Left ventricle myocardium inferior (tissue), 1 donor: ENCODE measurements around the gene TBC1D13. TPM values are rescaled to one million over a fixed set of nuclear protein-coding genes. Genes with fewer than 3 reads are reported as not detected.
A peak's percentile ranks its signal among the peaks of the same experiment; 100 is the strongest.

Experiments used
- DNase-seq: peaks from one replicate; pipeline ENCODE4 v3.0.0-alpha.2; 2020
- H3K27ac ChIP-seq: fragments of 200-600 bp; replicated peaks from 2 replicates; pipeline ENCODE4 v1.8.0; 2021
- H3K27me3 ChIP-seq: fragments of 200-600 bp; 2 replicates; pipeline ENCODE4 v1.8.0; 2021; ENCODE audit warnings: low read depth
- H3K36me3 ChIP-seq: fragments of 200-600 bp; 2 replicates; pipeline ENCODE4 v1.8.0; 2021
- H3K4me1 ChIP-seq: fragments of 200-600 bp; 2 replicates; pipeline ENCODE4 v1.8.0; 2021
- H3K4me3 ChIP-seq: fragments of 200-600 bp; 2 replicates; pipeline ENCODE4 v1.8.0; 2021; ENCODE audit warnings: mild to moderate bottlenecking, moderate library complexity
- H3K9me3 ChIP-seq: fragments of 200-600 bp; replicated peaks from 2 replicates; pipeline ENCODE4 v1.8.0; 2021
- CTCF ChIP-seq: fragments of 200-600 bp; IDR thresholded peaks from 2 replicates; pipeline ENCODE4 v1.8.0; 2021; ENCODE audit warnings: antibody characterized with exemption, mild to moderate bottlenecking, borderline replicate concordance
- intact Hi-C: fragments of 100-400 bp; cut with micrococcal nuclease; formaldehyde crosslinking; loops from one replicate; pipeline ENCODE4 v1.11.0; 2022
- long read RNA-seq: library from polyadenylated mRNA; unstranded; transcript quantifications from one replicate; pipeline ENCODE4 v2.0.0, GENCODE V29; 2021
- total RNA-seq: library from RNA; stranded (reverse); fragmentation: NEBNext Ultra II Directional; extraction: Animal tissue kit (Norgen Biotek cat#: 25700); gene quantifications from one replicate; pipeline ENCODE4 v1.2.1, GENCODE V29; 2021
- donor health status: DM: no; HTN: yes; CAD: no; lungs with severe emphysema.

TBC1D13 gene
- total RNA-seq: 17.9 TPM
- long read RNA-seq, transcript TBC1D13-202 (12 exons, 3,906 nt): major isoform, 34 of 65 reads
- long read RNA-seq, partial matches to known transcripts: 28 of 65 reads
- long read RNA-seq, other reads (novel, unspliced or antisense): 3 of 65 reads

GRCh38 chr9:128786681-128787601 is at the start of gene TBC1D13:
TBC1D13 (plus strand) TSS chr9:128787253; CDS start chr9:128787354, 101 bp downstream.
- no peaks in the 10 kb centered on the region for H3K9me3 ChIP-seq
- peak within 1 kb of the TSS; percentile 100 for H3K4me3 ChIP-seq
- H3K27ac ChIP-seq: peak within 1 kb of the TSS; percentile 94
- peaks cover 28% of the 10 kb centered on the region for H3K36me3 ChIP-seq
- no peaks in the 10 kb centered on the region for H3K27me3 ChIP-seq
- TF ChIP-seq CTCF: no peak
- intact Hi-C loops: no loop called here
- peaks cover 21% of the 10 kb centered on the region for H3K4me1 ChIP-seq
- peak; percentile 93 for DNase-seq

- TF ChIP-seq CTCF: no peak
- H3K36me3 ChIP-seq: peaks cover 71% of the 10 kb centered on the region
- intact Hi-C loops: no loop called here
- H3K4me3 ChIP-seq: no peak overlapping the region
- no peak overlapping the region for H3K27ac ChIP-seq
- no peaks in the 10 kb centered on the region for H3K27me3 ChIP-seq
- no peaks in the 10 kb centered on the region for H3K4me1 ChIP-seq
- DNase-seq: no peak
- H3K9me3 ChIP-seq: no peaks in the 10 kb centered on the region
These were observed 44.7 kb upstream of the TBC1D13 start for GRCh38 chr9:128742401-128742800.

DNA sequence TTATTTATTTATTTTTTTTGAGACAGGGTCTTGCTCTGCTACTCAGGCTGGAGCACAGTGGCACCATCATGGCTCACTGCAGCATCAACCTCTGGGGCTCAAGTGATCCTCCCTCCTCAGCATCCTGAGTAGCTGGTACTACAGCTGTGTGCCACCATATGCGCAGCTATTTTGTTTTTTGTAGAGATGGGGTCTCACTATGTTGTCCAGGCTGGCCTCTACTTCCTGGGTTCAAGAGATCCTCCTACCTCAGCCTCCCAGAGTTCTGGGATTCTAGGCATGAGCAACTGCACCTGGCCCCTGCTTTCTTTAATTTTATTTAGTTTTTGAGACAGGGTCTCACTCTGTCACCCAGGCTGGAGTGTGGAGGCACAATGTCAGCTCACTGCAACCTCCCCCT is 43.6 kb upstream of the TBC1D13 start:
- H3K4me1 ChIP-seq: no peaks in the 10 kb centered on the region
- no peaks in the 10 kb centered on the region for H3K9me3 ChIP-seq
- no peak for TF ChIP-seq CTCF
- no peak overlapping the region for H3K4me3 ChIP-seq
- H3K27me3 ChIP-seq: no peaks in the 10 kb centered on the region
- no peak for DNase-seq
- intact Hi-C loops: no loop called here
- H3K36me3 ChIP-seq: peaks cover 75% of the 10 kb centered on the region
- no peak overlapping the region for H3K27ac ChIP-seq

- TF ChIP-seq CTCF: no peak
- no peaks in the 10 kb centered on the region for H3K27me3 ChIP-seq
- H3K36me3 ChIP-seq: peaks cover 62% of the 10 kb centered on the region
- DNase-seq: no peak
- no peaks in the 10 kb centered on the region for H3K9me3 ChIP-seq
- intact Hi-C loops: no loop called here
- H3K4me3 ChIP-seq: no peak overlapping the region
- H3K4me1 ChIP-seq: no peaks in the 10 kb centered on the region
- no peak overlapping the region for H3K27ac ChIP-seq
These were observed 39.8 kb upstream of the TBC1D13 start for GRCh38 chr9:128747241-128747640.

DNA sequence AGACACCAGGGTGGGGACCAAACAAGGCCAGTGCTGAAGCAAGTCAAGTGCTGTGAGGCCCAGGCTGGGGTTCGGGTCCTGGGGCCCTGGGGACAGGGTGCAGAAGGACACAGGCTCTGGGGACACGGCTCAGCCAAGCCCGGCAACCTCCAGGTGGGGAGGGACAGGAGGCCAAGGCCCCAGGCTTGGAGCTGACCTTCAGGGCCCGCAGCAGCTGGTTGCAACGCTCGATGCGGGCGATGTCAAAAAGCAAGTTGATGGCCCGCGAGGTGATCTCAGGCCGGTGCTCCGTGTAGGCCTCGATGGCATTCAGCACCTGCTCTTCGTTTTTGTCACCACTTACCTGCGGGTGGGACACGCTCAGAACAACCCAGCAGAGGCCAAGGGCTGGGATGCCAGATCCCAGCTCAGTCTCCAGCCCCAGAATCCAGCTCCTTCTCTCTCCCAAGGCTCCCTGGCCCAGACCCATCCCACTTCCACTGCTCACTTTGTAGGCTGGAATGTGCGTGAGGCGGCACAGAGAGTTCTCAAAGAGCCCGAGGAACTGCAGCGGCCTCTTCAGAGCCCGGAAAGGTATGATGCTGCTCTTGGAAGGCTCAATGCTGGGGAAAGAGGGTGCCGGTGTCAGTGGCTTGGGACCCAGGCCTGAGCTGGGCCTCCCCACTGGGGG is 36.0 kb upstream of the TBC1D13 start:
- Histone ChIP-seq H3K4me1 (no peaks in the 10 kb centered on the region), H3K36me3 (peaks cover 75% of the 10 kb centered on the region), H3K4me3 (no peak overlapping the region), H3K9me3 (no peaks in the 10 kb centered on the region), H3K27ac (no peak overlapping the region), H3K27me3 (no peaks in the 10 kb centered on the region)
- intact Hi-C loops: no loop called here
- DNase-seq: no peak
- no peak for TF ChIP-seq CTCF
